Nephron (organoid): ENCODE results near the gene CNTNAP2.
A peak's percentile ranks its signal among the peaks of the same experiment; 100 is the strongest.

Source experiments
- H3K27ac Mint-ChIP-seq, 3 experiments: 2 replicates each; pipeline ENCODE4 v1.8.0; 2020; ENCODE audit warnings: mixed read lengths in 3 of 3, mild to moderate bottlenecking in 2 of 3, moderate library complexity in 1 of 3
- H3K27me3 Mint-ChIP-seq: 2 replicates; pipeline ENCODE4 v1.8.0; 2021; ENCODE audit warnings: low read depth, mild to moderate bottlenecking, moderate library complexity, mixed read lengths
- H3K36me3 Mint-ChIP-seq: 2 replicates; pipeline ENCODE4 v1.8.0; 2020; ENCODE audit warnings: low read depth, mixed read lengths
- H3K4me1 Mint-ChIP-seq: 2 replicates; pipeline ENCODE4 v1.8.0; 2020; ENCODE audit warnings: mixed read lengths
- H3K4me3 Mint-ChIP-seq, 3 experiments: 2 replicates each; pipeline ENCODE4 v1.8.0; 2020; ENCODE audit warnings: mild to moderate bottlenecking in 3 of 3, mixed read lengths in 3 of 3, moderate library complexity in 2 of 3
- H3K9me3 Mint-ChIP-seq: 2 replicates; pipeline ENCODE4 v1.8.0; 2020; ENCODE audit warnings: mixed read lengths
- TF ChIP-seq, protein P1 (sequence below), 3 experiments: fragments of 200-600 bp; sonication (generic); IDR thresholded peaks; one replicate each; pipeline ENCODE4 v1.5.0; 2021; ENCODE audit warnings: antibody characterized with exemption in 3 of 3; ENCODE audit not compliant: unreplicated experiment in 3 of 3

Gene CNTNAP2

DNA sequence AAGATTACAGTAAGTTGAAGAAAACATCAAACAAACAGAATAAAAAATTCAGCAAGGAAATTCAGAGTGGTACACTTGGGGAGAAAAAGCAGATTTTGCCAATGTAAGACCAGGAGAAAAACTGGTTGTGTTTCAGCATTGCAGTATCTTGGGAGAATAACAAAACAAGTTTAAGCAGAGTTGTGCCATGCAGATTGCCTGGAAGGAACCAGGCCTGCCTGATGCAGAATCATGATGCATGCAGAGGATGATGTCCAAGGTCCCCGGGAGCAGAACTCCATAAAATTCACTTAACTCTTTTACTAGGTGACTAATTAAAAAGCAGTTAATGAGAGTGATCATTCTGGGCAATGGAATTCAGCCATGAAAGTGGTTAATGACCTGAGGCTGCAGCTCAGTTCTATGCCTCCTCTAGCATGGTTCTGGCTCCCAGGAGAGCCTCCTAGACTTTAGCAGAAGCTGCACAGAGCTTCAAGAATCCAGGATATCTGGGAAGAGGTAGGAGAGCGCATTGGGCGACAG is 2094.3 kb downstream of the CNTNAP2 start:
- Mint-ChIP-seq H3K27ac (peak overlapping the region; percentile 80 to 94 (median 87)), H3K36me3 (no peaks in the 10 kb centered on the region), H3K9me3 (no peaks in the 10 kb centered on the region), H3K4me3 (peak overlapping the region in 1 of 3 experiments; percentile 39), H3K27me3 (no peaks in the 10 kb centered on the region), H3K4me1 (peaks cover 42% of the 10 kb centered on the region)
- TF ChIP-seq, protein P1, sequence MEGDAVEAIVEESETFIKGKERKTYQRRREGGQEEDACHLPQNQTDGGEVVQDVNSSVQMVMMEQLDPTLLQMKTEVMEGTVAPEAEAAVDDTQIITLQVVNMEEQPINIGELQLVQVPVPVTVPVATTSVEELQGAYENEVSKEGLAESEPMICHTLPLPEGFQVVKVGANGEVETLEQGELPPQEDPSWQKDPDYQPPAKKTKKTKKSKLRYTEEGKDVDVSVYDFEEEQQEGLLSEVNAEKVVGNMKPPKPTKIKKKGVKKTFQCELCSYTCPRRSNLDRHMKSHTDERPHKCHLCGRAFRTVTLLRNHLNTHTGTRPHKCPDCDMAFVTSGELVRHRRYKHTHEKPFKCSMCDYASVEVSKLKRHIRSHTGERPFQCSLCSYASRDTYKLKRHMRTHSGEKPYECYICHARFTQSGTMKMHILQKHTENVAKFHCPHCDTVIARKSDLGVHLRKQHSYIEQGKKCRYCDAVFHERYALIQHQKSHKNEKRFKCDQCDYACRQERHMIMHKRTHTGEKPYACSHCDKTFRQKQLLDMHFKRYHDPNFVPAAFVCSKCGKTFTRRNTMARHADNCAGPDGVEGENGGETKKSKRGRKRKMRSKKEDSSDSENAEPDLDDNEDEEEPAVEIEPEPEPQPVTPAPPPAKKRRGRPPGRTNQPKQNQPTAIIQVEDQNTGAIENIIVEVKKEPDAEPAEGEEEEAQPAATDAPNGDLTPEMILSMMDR (IDR thresholded peaks at IDR 0.05; ENCODE audit: unreplicated experiment in 3 of 3) = no peak

DNA sequence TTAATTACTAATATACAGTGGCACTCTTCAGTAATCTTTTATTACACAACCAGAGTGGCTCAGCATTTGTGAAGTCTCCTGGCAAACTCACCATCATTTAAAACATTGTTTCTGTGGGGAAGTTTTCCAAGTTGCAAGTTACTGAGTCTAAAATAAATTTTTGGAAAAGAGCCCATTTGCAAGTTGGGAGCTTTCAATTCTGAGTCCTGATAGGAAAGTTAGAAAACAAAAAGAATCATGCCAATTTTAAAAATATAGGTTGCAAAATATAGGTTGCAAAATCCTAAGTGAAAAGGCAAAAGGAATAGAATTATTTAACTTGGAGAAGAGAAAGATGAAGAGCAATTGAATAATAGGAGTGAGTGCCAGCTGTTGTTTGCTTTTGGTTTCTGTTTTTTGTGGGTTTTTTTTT is 2095.1 kb downstream of the CNTNAP2 start:
- Mint-ChIP-seq H3K4me1 (peaks cover 44% of the 10 kb centered on the region), H3K27ac (peak overlapping the region; percentile 54 to 94 (median 87)), H3K4me3 (peak overlapping the region in 1 of 3 experiments; percentile 51), H3K36me3 (no peaks in the 10 kb centered on the region), H3K27me3 (no peaks in the 10 kb centered on the region), H3K9me3 (peaks cover 2% of the 10 kb centered on the region)
- TF ChIP-seq, protein P1 (IDR thresholded peaks at IDR 0.05; ENCODE audit: unreplicated experiment in 3 of 3) = no peak

DNA sequence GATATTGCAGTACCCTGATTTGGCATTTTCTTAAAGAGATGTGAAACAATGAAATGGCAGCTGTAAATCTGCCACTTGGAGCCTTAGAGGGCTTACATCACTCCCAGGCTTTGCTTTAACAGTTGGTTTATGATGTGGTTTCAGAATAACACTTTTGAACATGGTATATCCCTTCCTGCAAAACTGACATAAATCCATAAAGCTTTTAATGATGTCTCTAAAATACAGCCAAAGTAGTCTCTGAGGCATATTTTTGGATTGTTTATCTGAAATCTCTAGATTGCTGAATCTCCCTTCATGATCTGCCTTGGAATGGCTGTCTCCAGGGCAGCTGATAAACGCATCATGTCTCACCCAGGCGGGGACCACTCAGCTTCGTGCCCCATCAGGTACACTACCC is 2096.1 kb downstream of the CNTNAP2 start:
- peaks cover 44% of the 10 kb centered on the region for H3K4me1 Mint-ChIP-seq
- no peaks in the 10 kb centered on the region for H3K27me3 Mint-ChIP-seq
- H3K4me3 Mint-ChIP-seq = no peak overlapping the region
- peak overlapping the region in 1 of 3 experiments; percentile 82 for H3K27ac Mint-ChIP-seq
- peaks cover 10% of the 10 kb centered on the region for H3K9me3 Mint-ChIP-seq
- H3K36me3 Mint-ChIP-seq = peaks cover 4% of the 10 kb centered on the region
- TF ChIP-seq, protein P1 (IDR thresholded peaks at IDR 0.05; ENCODE audit: unreplicated experiment in 3 of 3) = no peak

DNA sequence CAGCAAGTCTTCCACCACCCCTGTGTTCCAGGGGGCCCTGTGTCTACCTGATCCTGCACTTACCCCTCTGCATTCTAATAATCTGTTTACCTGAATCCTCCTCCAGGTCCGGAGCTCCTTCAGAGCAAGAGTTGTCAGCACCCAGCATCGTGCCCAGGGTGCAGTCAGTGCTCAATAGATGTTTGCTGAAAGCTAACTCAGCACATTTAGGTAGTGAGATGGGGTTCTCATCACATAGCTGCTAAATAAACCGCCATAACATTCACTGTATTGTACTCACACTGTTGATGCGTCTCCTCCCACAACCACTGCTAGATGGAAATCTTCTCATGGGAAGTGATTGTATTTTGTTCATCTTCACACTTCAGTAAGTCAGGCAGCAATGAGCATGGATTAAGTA is 2097.5 kb downstream of the CNTNAP2 start:
- Mint-ChIP-seq H3K4me1 (peaks cover 44% of the 10 kb centered on the region), H3K36me3 (peaks cover 4% of the 10 kb centered on the region), H3K27me3 (no peaks in the 10 kb centered on the region), H3K4me3 (no peak overlapping the region), H3K9me3 (peaks cover 10% of the 10 kb centered on the region), H3K27ac (peak overlapping the region; percentile 35 to 82 (median 62))
- TF ChIP-seq, protein P1 (IDR thresholded peaks at IDR 0.05; ENCODE audit: unreplicated experiment in 3 of 3) = no peak

DNA sequence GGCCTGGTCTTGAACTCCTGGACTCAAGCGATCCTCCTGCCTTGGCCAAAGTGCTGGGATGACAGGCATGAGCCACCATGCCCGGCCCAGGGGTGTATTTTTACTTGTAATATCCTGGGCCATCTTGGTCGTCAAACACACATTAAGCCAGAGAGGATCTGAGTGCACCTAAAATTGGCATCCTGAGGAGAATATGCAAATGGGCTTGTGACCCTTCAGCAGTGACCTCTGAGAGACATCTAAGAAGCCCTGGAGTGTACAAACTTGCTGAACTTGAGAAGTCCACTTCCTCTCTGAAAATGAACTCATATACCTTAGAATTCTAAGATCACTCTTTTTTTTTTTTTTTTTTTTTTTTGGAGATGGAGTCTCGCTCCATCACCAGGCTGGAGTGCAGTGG is 2102.0 kb downstream of the CNTNAP2 start:
- Mint-ChIP-seq H3K36me3 (peaks cover 4% of the 10 kb centered on the region), H3K9me3 (peaks cover 10% of the 10 kb centered on the region), H3K27me3 (no peaks in the 10 kb centered on the region), H3K27ac (no peak overlapping the region), H3K4me3 (no peak overlapping the region), H3K4me1 (peaks cover 12% of the 10 kb centered on the region)
- TF ChIP-seq, protein P1 (IDR thresholded peaks at IDR 0.05; ENCODE audit: unreplicated experiment in 3 of 3) = no peak

DNA sequence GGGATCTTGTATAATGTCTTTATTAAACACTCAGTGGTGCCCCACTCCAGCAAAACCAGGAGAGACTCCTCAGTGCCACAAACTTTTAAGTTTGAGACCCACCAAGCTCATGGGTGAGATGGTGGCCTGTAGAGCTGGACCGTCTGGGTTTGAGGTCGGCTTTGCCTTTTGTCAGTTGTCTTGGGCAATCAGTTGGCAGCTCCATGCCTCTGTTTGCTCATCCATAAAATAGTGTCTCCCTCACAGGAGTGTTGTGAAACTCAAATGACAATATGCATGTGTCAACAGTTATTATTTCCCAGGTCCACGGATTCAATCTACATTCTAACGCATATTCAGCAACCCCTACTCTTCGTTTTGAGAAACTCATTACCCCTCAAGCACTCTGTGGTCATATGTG is 2106.1 kb downstream of the CNTNAP2 start:
- no peaks in the 10 kb centered on the region for H3K27me3 Mint-ChIP-seq
- no peaks in the 10 kb centered on the region for H3K4me1 Mint-ChIP-seq
- H3K9me3 Mint-ChIP-seq = peaks cover 13% of the 10 kb centered on the region
- H3K27ac Mint-ChIP-seq = no peak overlapping the region
- TF ChIP-seq, protein P1 (IDR thresholded peaks at IDR 0.05; ENCODE audit: unreplicated experiment in 3 of 3) = no peak
- H3K36me3 Mint-ChIP-seq = no peaks in the 10 kb centered on the region
- no peak overlapping the region for H3K4me3 Mint-ChIP-seq
